ENCODE measurements around the gene LMBR1.
"Not testable (repeated sequence)": the region's sequence is repeated elsewhere in the genome, so short reads cannot be mapped to it uniquely, and the experiment has no call there.

The LMBR1 gene

DNA sequence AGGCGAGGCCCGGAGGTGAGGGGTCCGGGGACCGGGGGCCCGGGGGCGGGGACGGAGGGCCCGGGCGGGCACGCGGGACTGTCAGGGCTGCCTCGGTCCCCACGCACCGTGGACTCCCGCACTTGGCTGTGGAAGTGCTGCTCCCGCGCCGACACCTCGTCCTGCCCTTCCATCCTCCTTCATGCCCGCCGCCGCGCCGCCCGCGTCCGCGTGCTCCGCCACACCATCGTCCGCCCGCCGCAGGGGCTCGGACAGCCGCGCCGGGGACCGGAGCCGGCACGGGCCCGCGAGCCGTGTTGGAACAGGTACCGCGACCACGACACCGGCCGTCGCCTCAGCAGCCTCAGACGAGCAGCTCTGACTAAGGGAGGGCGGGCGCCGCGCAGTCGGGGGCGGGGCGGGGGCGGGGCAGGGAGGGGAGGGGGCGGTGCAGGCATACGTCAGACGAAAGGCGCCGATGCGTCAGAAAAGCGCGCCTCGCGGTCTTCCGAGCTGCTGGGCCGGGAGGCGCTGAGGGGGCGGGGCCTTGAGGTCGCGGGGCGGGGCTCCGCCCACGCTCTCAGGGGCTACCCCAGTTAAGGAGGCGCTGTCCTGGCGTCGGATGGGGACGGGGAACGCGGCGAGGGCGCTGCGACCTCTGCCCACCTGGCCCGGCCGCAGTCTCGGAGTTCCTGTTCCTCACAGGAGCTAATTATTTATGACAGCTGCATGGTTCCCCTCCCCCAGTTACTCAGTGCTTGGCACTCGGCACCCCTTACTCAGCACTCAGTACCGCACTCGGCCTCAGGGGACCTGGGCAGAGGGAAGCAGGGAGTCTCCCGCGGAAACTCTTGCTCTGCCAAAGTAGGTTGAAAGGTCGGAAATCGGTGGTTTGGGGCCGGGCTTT lies at the start of gene LMBR1:
TSS of gene LMBR1 (minus strand) at position 363 of the 886 bp plus-strand sequence. CDS start at position 173, 190 bp downstream.
- DNase-seq: peak; percentile 94

DNA sequence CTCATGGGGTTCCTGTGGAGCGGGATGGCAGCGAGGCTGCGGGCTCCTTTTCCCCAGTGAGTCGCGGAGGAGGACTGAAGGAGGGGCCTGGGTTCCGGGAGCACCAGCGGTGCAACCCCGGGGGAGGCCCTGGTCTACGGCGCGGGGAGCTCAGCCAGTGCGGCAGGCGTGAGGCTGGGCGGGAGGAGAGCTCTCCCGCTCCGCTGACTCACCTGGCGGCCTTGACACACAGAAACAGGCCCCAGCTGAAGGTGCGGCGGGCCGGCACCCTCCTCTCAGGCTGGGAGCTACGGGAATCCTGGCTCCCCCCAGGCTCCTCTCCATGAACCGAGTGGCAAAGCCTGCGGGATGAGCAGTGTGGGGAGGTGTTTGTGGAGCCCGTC lies 49.7 kb upstream of the LMBR1 start:
- no peak for DNase-seq

- DNase-seq: no peak
Observed at GRCh38 chr7:156941393-156942182, 48.6 kb upstream of the LMBR1 start.

GRCh38 chr7:156940421-156941122 lies 47.6 kb upstream of the LMBR1 start:
- DNase-seq: no peak

DNA sequence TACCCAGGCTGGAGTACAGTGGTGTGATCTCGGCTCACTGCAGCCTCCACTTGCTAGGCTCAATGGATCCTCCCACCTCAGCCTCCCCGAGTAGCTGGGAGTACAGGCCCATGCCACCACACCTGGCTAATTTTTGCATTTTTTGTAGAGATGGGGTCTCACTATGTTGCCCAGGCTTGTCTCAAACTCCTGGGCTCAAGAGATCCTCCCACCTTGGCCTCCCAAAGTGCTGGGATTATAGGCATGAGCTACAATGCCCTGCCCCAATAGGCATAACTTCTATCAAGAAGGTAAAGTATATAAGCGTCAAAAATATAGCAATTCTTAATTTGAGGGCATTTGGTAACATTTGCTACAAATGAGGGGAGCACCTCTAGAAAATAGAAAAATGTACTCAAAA lies 43.8 kb upstream of the LMBR1 start:
- DNase-seq: not testable (repeated sequence)

GRCh38 chr7:156935250-156935649 lies 42.3 kb upstream of the LMBR1 start:
- no peak for DNase-seq

DNA sequence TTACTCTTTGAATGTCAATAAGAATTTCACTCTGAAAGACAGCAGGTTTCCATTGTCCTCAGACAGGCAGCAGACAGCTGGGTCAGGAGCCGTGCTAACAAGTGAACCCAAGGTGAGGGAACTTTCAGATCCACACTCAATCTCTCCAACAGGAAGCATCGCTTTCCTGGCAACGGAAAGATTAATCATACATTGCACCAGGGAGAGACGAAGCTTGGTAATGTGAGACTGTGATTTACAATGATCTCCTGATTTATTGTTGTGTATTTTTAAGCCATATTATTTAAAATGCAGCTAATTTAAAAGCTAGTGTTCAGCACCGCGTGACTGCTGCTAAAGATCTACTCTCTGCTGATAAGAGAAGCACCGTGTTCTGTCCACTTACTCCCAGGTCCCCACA lies 39.0 kb upstream of the LMBR1 start:
- DNase-seq: no peak

GRCh38 chr7:156929789-156930539 lies 37.0 kb upstream of the LMBR1 start:
- no peak for DNase-seq

DNA sequence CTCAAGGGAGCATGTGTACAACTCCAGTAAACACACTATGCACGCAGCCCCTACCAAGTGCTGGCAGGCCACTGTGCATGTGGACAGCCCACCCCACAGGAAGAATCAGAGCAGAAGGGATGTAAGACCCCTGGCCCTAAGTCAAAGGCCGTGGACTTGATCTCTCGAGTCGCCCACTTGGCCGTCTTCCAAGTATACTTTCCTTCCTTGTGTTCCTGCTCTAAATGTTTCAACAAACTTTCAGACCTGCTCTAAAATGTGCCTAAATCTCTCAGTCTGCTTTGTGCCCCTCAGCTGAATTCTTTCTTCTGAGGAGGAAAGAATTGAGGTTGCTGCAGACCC lies 35.4 kb upstream of the LMBR1 start:
- no peak for DNase-seq

- no peak for DNase-seq
Observed at GRCh38 chr7:156927571-156928405, 34.8 kb upstream of the LMBR1 start.

DNA sequence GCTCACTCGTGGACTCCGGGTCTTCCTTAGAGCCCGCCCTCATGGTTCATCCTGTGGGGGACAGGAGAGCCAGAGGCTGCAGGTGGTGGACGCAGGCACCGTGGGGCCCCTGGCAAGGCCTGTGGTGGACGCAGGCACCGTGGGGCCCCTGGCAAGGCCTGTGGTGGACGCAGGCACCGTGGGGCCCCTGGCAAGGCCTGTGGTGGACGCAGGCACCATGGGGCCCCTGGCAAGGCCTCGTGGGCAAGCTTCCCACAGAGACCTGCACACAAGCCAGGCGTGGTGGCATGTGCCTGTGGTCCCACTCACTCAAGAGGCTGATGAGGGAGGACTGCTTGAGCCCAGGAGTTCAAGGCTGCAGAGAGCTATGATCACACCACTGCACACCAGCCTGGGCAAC lies 32.8 kb upstream of the LMBR1 start:
- not testable (repeated sequence) for DNase-seq

DNA sequence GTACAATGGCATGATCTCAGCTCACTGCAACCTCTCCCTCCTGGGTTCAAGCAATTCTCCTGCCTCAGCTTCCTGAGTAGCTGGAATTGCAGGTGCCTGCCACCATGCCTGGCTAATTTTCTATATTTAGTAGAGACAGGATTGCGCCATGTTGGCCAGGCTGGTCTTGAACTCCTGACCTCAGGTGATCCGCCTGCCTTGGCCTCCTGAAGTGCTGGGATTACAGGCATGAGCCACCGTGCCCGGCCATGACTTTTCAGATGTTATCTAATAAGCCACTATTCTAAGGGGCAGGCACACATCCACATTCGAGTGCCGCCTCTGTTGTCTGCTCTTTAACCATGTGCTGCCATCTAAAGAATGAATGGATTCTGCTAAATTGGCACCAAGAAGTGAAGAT lies 29.3 kb upstream of the LMBR1 start:
- not testable (repeated sequence) for DNase-seq

DNA sequence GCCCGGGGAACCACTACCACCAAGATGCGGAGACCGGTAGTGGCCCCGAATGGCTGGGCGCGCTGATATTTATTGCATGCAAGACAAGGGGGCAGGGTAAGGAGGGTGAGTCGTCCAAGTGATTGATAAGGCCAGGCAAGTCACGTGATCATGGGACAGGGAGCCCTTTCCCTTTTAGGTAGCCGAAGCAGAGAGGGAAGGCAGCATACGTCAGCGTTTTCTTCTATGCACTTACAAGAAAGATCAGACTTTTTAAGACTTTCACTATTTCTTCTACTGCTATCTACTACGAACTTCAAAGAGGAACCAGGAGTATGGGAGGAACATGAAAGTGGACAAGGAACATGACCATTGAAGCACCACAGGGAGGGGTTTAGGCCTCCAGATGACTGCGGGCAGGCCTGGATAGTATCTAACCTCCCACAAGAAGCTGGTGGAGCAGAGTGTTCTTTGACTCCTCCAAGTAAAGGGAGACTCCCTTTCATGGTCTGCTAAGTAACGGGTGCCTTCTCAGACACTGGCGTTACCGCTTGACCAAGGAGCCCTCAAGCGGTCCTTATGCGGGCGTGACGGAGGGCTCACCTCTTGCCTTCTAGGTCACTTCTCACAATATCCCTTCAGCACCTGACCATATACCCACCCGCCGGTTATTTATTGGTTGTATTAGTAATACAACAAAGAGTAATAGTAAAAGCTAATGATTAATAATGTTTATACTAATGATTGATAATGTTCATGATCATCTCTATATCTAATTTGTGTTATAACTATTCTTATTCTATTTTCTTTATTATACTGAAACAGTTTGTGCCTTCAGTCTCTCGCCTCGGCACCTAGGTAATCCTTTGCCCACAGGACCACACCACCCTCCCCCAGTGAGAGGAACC lies 27.7 kb upstream of the LMBR1 start:
- not testable (repeated sequence) for DNase-seq

DNA sequence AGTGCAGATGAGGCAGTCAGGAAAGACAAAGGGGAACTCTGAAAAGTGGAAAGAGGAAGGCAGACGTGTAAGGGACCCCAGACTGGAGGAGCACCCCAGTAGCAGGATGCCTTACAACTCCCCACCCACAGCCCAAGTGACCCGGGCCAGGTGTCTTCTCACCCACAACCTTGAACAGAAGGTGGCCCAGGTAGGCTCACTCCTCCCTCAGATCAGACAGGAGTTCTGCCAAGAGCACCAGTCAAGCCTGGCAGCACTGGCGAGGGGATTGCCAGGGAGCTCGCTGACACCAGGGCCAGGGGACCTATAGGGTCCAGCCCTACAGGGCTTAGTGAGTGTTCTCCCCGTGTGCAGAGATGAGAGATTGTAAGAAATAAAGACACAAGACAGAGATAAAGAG lies 27.1 kb upstream of the LMBR1 start:
- no peak for DNase-seq

DNA sequence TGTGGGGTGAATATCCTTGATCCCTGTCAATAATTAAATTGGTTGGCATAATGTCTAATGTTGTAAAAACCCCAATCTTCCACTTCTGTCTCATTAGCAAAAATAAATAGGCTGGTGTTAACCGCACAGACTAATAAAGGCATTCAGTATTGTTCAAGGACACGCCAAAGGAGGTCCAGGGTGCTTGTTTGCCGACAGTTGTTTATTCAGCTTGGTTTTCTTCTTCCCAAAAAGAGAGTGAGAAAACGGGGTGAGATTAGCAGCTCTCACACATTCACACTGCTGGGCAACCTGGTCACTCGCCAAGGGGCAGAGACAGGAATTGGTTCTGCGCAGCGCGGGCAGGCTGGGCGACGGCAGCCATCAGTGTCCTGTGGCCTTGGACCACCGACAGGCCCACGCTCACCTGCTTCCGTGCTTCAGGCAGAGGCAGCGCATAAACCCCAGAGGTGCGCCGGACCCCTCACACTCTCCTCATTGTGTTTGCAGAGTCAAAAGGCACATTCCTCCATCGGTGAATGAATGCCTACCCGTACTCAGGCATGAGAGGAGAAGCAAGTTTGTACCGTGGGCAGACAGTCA lies 26.2 kb upstream of the LMBR1 start:
- DNase-seq: no peak

GRCh38 chr7:156918635-156919034 lies 25.7 kb upstream of the LMBR1 start:
- no peak for DNase-seq

GRCh38 chr7:156909574-156910252 lies 16.7 kb upstream of the LMBR1 start:
- DNase-seq: not testable (repeated sequence)

- no peak for DNase-seq
Observed at GRCh38 chr7:156907656-156908055, 14.7 kb upstream of the LMBR1 start.

GRCh38 chr7:156906200-156906649 lies 13.2 kb upstream of the LMBR1 start:
- DNase-seq: no peak

Measured in GDM1 (cell line).